Epidermal melanocyte (primary cell): ENCODE measurements around the gene SMPDL3A.
A peak's percentile ranks its signal among the peaks of the same experiment; 100 is the strongest.

Experiments used
- DNase-seq: peaks from one replicate; pipeline ENCODE4 v3.0.0; 2011; ENCODE audit warnings: low spot score; ENCODE audit not compliant: insufficient read length

Gene SMPDL3A

DNA sequence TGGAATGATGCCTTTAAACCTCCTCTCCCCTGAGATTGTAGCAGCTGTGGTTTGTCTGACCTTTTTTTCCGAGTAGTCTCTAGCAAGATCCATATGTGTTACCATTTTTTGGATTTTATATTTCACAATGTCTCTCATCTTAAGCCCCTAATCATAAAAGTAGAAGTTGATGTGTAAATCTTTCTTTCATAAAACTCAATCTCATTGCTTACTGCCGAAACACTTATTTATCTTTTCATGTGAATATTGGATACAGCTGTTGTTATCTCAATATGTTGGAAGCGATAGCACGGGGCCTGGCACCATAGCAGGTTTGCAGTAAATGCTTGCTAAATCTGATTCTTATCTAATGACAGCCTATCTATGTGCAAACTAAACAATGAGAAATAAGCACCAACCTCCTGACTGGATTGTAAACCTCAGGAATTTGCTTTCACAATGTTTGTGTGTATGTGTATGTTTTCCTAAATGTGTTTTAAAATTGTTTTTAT, 14.2 kb downstream of the SMPDL3A start:
- DNase-seq, result no peak

DNA sequence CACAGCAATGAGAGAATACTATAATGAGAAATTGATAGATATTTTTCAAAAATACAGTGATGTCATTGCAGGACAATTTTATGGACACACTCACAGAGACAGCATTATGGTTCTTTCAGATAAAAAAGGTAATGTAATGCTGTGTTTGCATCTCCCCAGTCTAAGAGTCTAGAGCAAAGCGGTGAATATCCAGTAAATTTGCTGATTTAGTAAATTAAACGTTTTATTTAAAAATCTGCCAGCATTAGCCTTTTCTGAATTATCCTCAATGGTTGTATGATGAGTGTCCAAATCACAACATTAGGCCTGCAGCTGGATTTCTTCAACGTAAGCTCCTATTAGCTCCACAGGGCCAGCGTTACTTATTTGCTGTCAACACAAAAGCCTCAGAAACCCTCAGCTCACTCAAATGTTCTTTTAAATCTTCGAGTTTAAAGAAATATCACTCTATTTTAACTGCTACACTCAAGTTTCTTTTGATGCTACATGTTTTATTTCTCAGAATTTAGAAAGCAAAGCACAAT, 16.0 kb downstream of the SMPDL3A start:
- DNase-seq, result no peak

DNA sequence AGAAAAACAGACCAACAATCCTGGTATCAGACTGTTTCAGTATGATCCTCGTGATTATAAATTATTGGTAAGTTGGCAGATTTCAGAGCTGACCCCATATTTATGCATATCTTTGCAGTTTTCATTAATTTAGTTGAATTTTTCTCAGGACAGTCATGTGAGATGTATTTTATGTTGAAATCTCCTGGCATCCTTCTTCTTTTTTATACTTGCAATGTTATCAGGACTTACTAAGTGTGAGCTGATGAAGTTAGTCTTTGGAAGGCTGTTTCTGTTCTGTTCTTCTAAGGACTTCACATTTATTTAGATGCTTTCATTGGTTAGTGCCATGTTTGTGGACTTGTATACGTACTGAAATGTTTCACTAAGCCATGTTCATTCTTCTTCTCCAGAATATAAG, 17.2 kb downstream of the SMPDL3A start:
- no peak for DNase-seq

DNA sequence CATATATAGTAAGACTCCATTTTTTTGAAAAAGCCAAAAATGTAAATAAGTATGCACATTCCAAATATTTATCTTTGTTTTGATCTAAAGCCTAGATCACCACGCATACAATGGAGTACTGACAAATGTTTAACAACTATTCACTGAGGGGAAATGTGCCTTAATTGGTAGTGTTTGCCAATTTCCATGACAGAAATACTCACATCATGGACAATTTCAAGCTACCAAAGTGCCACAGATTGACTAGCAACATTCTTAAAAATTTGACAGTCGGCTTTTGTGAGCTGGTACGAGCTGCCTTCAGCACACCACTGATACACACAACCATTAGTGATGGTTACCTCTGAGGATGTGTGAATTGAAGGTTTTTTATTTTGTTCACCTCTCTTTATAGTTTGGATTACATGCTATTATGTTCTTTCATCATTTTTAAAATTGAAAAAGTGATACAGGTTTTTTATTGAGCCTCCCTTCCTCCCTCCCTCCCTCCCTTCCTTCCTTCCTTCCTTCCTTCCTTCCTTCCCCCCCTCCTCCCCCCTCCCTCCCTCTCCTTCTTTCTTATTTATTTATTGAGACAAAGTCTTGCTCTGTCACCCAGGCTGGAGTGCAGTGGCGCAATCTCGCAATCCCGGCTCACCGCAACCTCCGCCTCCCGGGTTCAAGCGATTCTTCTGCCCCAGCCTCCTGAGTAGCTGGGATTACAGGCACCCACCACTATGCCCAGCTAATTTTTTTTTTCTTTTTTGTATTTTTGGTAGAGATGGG, 19.2 kb downstream of the SMPDL3A start:
- no peak for DNase-seq

DNA sequence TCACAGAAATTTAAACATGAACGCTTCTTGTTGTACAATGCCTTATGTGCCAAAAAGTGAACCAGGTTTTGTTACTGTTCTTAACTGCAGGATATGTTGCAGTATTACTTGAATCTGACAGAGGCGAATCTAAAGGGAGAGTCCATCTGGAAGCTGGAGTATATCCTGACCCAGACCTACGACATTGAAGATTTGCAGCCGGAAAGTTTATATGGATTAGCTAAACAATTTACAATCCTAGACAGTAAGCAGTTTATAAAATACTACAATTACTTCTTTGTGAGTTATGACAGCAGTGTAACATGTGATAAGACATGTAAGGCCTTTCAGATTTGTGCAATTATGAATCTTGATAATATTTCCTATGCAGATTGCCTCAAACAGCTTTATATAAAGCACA, 19.9 kb downstream of the SMPDL3A start:
- DNase-seq, result no peak

DNA sequence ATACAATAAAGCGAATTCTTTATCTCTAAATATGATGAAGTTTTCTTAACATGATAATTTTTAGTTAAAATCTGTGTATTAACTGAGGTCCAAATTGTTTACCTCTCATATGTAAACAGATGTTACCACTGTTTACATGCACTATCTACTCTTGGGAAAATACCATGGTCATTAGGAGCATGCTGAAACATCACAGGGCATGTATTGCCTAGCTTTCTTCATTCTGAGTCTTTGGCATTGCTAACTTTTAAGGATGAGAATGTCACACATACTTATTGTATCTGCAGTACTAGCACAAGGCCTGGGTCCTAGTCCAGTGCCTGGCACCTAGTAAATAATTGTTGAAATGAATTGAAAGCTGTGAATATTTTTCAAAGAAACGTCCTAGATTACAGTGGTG, 20.6 kb downstream of the SMPDL3A start:
- DNase-seq, result no peak

DNA sequence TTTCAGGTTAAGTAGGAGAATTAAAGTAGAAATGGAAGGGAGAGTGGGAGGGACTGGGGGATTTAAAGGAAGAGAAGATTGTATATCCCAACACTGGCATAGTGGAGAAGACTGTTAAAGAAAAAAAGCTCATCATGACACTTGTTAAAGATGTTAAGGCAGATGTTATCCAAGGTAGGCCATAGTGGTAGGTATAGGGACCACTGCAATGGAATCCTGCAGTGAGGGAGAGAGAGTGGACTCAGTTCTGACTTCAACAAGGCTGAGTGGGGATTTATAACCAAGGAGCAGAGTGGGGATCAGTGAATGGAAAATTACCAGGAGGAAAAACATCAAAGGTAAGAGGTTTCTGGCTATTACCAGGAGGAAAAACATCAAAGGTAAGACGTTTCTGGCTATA, 21.1 kb downstream of the SMPDL3A start:
- DNase-seq, result no peak

DNA sequence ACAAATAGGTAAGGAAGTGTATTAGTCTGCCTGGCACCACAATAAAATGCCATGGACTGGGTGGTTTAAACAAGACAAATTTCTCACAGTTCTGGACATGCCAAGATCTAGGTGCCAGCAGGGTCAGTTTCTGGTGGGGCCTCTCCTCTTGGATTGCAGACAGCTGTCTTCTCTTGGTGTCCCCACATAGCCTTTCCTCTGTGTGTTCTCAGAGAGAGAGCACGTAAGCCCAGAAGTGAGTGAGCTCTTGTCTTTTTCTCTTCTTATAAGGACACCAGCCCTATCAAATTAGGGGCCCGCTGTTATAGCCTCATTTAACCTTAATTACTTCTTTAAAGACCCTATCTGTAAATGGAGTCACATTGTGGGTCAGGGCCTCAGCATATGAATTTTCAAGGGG, 28.3 kb downstream of the SMPDL3A start:
- DNase-seq, result no peak

DNA sequence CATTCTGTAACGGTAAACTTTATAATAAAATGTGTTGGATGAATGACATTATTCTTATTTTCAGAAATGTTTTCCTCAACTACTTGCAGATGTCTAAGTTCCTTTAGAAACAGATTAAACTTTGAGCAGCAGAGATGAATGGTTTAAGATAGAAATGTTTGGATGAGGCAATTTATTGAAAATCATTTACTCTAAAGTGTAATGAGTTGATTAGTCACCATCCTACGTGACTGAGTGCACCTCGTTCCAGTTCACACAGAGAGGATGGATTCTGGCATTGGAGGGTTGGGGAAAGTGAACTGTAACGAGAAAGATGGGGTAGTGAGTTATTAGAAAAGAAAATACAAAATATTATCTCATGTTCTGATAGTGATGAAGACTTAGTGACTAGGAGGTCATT, 28.7 kb downstream of the SMPDL3A start:
- no peak for DNase-seq

DNA sequence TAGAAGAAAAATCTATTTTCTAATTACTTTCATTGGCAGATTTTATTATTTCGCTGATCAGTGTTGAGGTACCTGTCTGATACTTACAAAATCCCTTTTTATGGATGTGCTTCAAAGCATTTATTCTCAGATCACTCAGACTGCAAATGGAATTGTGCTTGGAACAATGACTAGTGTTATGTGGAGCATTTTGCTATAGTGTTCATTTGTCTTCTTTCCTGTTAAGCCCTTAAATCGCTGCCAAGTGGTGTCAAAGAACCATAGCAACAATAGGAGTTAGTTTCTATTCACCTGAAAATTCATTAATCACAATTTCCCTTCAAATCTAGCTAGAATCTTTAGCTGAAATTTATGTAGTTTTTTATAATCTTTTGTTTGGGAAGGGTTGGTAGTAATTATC, 29.8 kb downstream of the SMPDL3A start:
- no peak for DNase-seq

DNA sequence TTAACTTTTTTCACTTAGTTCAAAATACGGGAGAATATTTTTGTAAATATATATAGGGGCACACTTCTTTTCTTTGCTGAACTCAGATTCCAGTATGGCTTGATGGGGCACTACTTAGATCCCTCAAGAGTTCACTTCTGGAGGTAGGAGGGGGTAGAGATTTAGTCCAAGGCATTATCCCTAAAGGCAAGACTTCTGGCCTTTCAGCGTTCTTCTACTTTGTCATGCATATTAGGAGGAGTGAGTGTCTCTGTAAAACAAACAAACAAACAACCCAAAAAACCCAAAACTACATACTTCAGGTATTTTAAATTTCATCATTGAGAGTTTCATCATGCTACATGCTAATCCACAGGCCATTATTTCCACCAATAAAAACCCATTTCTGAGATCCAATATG, 32.0 kb downstream of the SMPDL3A start:
- DNase-seq, result no peak

DNA sequence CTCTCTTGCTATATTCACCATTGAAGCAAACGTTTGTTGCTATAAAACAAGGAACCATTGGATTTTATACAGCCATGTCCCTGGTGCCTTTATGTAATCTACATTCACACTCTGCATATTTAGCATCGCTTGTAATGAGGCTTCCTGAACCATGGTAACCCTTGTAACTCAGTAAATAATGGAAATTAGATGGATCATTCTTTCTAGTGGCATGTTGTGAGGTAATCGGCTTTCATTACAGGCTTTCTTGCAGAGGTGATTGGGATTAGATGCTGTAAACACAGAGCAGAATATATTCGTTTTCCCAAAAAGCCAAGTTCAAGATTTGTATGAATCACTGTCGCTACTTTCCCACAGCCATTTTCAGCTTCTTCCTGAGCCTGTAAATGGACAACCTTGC, 36.1 kb downstream of the SMPDL3A start:
- DNase-seq, result no peak

DNA sequence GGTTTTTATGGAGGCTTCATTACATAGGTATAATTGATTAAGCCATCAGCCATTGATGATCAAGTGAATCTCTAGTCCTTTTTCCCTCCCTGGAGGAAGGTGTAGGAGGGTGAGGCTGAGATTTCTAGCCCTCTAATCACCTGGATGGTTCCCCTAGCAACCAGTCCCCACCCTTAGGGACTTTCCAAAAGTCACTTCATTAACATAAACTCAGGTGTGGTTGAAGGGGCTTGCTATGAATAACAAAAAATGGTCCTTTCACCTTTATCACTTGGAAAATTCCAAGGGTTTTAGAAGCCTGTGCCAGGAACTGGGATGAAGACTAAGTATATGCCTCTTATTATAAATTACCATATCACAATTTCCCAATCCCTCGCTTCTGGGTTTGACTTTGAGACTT, 40.4 kb downstream of the SMPDL3A start:
- no peak for DNase-seq

DNA sequence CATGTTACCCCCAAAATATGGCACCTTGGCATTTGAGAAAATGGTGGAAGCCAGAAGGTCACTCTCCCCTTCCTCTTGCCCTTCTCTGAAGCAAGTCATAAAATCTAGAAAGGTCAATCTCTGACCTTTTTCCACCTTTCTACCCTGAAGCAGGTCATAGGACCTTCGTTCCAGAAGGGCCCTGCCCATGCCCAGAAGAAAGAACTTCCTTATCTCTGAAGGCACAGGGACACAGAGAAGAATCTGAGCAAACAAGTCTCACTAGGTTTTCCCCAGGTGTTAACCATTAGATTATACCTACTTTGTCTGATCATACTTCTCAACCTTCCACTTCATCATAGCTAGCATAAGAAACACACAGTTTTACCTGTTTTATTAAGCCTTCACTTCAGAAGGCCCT, 42.5 kb downstream of the SMPDL3A start:
- no peak for DNase-seq

DNA sequence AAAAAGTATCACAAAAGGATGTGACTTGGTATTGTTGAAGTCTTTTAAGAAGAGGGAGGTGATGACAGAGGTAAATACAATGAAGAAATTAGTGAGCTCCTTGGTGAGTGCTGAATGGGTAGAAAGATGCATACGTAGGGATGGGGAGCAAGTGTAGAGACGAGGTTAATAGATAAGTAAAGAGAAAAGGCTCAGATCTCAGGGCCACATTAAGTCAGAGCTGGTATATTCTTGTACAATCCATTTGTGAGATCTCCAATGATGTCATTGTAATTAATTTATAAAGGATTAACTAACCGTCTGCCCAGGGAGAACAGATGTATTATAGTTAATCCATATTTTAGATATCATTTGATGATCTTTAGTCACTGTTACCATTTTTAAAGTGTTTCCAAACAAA, 43.4 kb downstream of the SMPDL3A start:
- no peak for DNase-seq

DNA sequence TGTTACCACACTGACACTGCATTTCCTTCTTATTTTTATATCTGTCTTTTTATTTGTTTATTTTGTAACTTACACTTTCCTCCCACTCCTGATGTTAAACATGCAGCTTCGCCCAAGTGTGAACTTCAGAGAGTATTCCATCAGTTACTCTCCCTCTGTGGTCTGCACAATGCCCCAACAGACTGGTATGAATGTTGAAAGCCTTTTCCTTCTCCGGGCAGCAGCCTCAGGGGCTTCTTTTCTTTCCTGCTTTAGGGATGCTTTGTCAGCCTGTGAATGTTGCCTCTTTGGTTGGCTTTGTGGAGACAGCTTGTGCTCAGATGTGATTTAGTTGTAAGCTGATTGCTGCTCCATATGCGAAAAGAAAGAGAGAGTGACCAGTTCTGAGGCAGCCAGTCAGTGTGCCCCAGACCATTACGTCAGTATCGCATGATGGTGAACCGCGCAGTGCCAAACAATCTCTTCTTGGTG, 44.0 kb downstream of the SMPDL3A start:
- DNase-seq, result no peak

DNA sequence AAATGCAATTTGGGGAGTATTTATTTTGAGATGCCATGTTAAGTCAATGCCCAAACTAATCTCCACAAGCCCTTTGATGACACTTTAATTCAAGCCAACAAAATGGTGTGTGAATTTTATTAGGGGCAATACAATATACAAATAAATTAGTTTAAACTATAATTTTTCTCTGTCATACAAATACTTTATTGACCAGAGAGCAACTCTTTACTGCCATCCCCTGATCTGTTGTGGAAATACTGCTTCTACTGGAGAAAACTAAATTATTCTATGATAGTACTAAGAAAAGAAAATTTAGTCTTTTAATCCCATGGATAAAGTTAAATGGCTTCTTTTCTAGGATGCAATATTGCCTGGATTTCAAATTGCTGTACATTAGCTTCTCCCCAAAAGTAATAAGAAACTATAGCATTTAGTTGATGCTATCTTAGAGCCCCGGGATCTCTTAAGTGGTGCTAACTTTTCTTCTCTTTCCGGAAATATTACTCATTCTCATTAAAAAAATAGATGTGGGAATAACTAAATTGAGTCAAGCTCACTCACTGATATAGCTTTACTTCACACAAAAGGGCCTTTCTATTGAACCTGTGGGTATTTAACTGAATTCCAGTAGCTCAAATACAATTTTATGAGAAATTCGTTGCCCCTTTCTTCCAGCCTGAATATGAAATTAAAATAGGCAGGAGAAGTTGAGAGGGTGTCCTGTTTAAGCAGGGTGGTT, 49.2 kb downstream of the SMPDL3A start:
- DNase-seq, result no peak

DNA sequence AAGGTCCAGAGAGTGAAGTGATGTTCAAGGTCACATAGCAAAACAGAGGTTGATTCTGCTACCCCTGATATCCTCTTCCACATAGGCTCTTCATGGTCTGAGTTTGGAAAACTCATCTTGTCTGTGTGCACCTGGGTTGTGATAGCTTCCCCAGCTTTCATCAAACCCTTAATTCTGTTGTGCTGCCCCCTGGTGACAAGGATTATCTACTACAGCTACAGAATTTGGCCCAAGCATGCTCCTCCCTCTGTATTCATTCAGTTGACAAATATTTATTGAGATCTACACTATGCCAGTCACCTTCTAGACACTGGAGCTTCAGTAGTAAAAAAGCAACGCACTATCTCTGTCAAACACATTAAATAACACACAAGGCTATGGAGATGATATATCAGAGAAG, 50.4 kb downstream of the SMPDL3A start:
- DNase-seq, result peak; percentile 55

DNA sequence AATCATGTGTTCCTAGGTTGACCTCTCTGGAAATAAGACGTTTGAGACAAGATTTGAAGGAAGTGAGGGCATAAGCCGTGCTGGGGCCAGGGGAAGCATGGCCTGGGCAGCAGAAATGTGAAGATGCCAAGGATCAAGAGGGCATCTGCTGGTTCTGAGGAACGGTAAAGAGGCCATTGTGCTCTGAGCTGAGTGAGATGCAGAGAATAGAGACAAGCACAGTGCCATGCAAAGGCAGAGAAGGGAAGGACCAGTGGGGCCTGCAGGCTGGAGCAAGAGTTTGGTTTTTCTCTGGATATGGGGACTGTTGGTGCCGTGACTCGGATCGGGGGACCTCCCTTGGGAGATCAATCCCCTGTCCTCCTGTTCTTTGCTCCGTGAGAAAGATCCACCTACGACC, 50.8 kb downstream of the SMPDL3A start:
- no peak for DNase-seq

DNA sequence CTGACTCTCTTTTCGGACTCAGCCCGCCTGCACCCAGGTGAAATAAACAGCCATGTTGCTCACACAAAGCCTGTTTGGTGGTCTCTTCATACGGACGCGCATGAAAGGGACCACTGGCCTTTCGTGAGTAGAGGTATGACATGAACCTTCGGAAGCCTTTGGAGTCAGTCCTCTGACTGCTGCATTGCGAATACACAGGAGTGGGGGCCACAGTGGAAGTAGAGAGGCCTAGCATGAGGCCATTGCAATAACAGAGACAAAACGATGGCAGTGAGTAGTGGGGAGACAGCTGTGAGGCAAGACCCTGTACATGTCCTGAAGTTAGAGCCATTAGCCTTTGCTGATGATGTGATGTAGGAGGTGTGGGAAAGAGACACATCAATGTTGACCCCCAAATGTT, 56.4 kb downstream of the SMPDL3A start:
- DNase-seq, result no peak

DNA sequence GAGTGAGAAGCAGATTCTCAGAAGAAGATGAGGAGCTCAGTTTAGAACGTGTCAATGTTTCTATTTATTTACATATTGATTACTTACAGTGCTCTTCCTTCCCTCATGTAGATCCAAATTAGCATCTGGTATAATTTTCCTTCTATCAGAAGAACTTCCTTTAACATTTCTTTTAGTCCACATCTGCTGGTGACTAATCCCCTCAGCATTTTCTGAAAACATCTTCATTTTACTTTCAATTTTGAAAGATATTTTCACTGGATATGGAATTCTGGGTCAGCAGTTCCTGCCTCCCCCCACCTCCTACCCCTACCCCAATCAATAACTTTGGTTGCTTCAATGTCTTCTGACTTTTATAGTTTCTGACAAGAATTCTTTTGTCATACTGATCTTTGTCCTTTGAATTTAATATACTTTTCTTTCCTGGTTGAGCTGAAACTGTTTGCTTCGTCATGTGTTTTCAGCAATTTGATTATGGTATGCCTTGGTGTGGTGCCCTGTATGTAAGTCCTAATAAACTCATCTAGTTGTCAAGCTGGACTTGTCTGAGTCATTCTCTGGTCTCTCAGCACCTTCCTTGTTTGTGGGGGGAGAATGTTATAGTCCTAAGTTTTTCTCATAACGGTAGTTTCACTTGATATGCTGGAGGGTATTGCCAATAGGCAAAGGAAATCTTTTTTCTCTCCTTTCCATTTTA, 57.0 kb downstream of the SMPDL3A start:
- no peak for DNase-seq
